GM18526 (cell line): ENCODE results near the gene SSR1.

Source experiments
- POLR2A ChIP-seq: IDR thresholded peaks from 3 replicates; pipeline ENCODE4 v1.6.1; 2011; ENCODE audit not compliant: insufficient read length; ENCODE audit errors: extremely low read depth

SSR1 gene

DNA sequence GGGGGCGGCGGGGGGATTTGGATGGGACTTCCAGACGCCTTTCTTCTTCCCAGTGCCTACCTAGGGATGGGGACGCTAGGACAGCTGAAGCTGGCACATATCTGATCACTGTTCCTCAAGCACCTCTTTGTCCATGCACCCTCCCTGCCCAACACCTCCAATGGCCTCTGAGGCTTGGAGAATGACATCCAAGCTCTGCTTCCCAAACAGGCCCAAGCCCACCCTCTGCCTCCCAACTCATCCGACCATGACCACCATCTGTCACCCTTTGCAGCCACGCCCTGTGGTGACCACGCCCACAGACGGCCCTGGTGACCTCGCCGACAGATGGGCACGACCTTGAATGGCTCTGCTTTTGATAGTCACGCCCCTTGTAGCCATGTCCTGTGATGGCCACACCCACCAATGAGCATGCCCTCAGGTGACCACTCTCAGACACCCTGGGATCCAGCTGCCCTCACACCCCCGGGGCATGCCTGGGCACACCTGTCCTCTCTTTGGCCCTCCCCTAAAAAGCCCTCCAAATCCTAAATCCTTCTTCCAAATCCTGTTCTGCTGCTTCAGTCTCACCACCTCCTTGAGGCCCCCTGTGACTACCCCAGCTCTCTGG, 51.0 kb downstream of the SSR1 start:
- no peak for TF ChIP-seq POLR2A

DNA sequence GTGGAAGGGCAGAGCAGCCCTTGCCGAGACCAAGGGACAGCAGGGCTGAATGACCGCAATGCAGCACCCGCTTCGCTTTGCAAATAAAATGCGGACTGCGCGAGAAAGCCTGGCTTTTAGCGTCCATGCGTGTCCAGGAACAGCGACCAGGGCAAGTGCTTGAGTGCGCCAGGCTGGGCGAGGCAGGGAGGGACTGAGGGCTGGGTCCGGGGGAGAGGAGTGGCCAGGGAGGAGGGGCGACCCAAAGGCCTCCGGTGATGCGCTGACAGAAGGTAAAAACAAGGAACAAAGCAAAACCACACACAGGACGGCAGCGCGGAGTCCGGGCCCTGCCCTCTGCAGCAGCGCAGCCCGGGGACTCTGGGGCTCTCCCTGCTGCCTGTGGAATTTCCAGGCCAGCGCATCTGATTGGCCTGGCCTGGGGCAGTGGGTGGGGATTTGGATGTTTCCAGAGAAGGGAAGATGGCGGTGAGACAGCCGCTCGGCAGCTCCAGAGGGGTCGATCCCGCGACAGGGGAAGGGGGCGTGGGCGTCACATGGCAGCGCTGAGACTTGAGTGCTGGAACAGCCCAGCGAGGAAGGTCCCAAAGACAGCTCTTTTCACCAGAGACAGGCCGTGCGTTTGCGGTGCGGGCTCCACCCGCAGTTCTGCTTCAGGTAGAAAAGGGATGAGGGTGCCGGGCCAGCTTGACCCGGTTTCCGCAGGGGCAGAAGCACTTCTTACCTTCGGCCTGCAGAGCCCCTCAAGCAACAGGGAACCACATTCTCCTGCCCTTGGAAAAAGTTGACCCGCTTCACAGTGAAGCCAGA, 51.8 kb downstream of the SSR1 start:
- TF ChIP-seq POLR2A: no peak

- TF ChIP-seq POLR2A: no peak
Measured at GRCh38 chr6:7260291-7261031, 52.5 kb downstream of the SSR1 start.

- no peak for TF ChIP-seq POLR2A
Measured at GRCh38 chr6:7258231-7258763, 54.7 kb downstream of the SSR1 start.

GRCh38 chr6:7257521-7258230, 55.3 kb downstream of the SSR1 start:
- TF ChIP-seq POLR2A: no peak

- no peak for TF ChIP-seq POLR2A
Measured at GRCh38 chr6:7256785-7257184, 56.2 kb downstream of the SSR1 start.

- no peak for TF ChIP-seq POLR2A
Measured at GRCh38 chr6:7255918-7256317, 57.1 kb downstream of the SSR1 start.

DNA sequence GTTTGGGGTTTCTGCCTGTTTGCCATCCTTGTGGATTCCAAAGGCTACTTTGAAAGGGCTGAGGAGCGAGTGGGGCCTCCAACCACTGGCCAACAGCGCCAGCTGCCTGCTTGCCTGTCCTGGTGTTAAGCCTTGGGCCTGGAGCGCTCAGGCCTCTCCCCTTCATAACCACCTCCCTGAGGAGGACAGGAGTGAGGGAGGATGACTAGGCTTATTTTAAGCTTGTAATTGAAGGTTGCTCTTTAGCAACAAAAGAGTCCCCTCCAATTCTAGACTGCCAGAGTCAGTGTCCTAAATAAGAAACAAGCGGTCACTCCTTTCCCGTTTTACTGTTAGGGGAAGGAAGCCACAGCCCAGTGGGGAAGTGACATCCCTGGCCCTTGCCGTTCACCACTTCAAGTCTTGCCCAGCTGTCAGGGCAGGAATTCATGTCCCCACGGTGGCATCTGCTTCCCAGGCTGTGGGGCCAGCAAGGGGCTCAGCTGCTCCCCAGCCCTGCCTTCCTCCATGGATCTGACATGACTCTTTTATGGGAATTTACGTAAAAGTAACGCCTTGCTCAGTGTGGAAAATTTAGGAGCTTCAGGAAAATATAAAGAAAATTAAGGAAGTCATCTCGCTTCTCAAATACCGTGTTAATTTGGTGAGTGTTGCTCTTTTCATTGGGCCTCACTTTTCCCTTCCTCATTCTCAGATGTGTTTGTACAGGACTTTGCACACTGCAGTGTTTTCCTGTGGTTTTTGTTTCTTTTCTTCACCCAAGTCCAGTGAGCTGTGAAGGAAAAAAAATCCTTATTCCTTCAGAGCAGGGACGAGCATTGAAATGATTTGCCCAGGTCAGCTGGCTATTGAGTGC, 57.8 kb downstream of the SSR1 start:
- no peak for TF ChIP-seq POLR2A

DNA sequence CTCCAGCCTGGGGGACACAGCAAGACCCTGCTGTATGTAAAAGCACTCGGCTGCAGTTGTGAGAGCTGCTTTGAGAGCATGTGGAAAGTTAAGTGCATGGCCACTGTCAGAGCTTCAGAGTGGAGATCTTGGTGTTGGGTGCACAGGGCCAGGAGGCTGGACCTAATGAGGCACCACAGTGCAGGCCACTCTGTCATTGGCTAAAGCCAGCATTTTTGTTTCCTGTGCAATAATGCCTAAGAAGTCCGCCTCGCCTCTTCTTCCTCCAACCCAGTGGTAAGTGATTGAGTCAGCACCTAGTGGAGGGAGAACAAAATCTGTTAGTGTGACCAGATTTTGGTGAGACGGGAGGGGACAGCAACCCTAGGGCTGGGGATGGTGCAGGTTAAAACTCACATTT, 60.6 kb downstream of the SSR1 start:
- TF ChIP-seq POLR2A: no peak

- TF ChIP-seq POLR2A: no peak
Measured at GRCh38 chr6:7251646-7252260, 61.2 kb downstream of the SSR1 start.

DNA sequence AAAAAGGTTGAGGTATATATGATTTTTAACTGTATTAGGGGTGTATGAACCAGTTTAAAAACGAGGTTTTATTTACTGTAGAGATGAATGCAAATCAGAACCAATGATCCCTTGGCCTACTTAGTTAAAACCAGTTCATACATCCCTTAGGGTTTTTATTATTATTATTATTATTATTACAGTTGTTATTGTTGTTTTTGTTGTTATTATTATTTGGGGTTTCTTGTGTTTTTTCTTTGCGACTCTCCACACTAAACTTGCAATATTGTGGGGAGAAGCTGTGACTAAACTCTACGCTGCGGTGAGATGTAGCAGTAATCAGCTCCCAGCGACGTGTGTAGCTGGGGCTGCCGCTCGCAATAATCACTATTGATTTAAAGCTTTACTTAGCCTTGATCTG, 62.2 kb downstream of the SSR1 start:
- TF ChIP-seq POLR2A: no peak

DNA sequence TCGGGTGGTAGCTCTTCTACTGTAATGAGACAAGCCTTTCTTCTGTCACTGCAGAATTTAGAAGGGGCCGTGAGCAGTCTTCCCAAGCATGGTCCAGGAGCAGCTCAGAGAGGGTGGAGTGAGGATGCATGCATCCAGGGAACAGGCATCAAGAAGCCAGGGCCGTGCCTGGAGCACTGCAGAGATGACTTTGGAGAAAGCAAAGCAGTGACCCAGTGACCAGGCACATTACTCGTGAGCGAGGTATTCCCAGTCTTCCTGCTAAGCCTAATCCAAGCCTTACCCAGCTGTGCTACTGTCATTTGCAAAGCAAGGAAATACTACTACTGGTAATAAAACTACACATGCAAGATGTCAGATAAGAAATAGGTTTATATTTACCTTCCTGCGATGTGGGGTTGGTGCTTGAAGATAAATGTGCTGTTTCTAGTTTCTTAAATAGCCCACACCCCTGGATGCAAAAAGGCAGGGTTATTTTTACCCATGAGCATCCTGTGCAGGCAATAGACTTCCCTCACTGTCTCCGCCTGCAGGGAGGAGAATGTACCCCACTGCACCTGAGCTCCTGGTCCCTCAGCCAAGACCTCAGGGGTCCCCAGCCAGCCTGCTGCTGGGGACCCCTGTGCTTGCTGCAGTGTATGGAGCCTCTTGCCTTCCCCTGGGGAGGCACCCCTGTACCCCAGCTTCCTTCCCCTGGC, 62.9 kb downstream of the SSR1 start:
- TF ChIP-seq POLR2A: no peak

- TF ChIP-seq POLR2A: no peak
Measured at GRCh38 chr6:7249391-7249790, 63.6 kb downstream of the SSR1 start.
